ENCODE measurements around the gene TTC23. TPM values are rescaled to one million over a fixed set of nuclear protein-coding genes. Genes with fewer than 3 reads are reported as not detected.

The TTC23 gene, protein sequence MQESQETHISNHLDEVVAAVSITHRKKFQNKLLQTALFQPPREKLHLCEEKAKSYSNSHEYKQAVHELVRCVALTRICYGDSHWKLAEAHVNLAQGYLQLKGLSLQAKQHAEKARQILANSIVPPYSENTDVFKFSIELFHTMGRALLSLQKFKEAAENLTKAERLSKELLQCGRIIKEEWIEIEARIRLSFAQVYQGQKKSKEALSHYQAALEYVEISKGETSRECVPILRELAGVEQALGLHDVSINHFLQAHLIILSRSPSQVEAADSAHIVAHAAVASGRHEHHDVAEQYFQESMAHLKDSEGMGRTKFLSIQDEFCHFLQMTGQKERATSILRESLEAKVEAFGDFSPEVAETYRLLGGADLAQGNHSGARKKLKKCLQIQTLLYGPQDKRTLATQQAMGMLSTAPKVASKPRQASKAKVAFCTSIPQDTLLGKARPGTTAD
- 1 to 10 TPM; 3.9 to 4.6 TPM for total RNA-seq

DNA sequence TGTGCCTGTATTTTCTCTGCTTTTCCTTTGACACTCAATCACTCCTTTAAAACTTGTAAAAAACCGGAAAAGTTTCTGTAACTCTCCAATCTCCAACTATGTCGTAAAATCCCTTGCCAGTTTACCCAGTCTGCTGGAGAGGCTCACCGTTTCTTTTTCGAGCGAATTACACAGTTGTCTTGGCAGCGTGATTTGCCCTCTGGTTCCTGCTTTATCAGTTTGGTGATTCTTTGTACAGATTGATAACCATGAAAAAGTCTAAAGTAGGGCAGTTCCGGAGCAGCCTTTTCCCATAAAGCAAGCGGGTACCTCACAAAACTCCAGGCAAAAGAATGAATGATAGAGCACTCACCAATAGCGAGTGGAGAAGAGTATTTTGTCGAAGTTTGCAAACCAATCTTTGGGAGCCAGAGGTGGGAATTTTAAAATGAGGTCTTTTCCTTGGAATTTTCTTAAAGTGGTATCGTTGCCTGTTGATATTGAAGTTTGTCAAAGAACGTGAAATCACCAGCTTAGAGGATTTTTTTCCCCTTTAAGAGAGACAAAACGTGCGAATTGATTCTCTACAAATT, at the start of gene TTC23:
TTC23 (minus strand) TSS at position 312 of the 572 bp plus-strand sequence. CDS start 20,869 bp downstream, outside the sequence.
- Mint-ChIP-seq H3K4me1 (ENCODE audit: low read depth) (peaks cover 33% of the 10 kb centered on the region), H3K36me3 (ENCODE audit: insufficient read depth in 2 of 2) (peaks cover 4 to 5% of the 10 kb centered on the region in 2 donors), H3K9me3 (no peaks in the 10 kb centered on the region), H3K27me3 (ENCODE audit: low read depth) (no peaks in the 10 kb centered on the region), H3K4me3 (peak within 1 kb of the TSS; percentile 91 to 93), H3K27ac (peak within 1 kb of the TSS; percentile 78)
- DNase-seq (no peak), ATAC-seq (replicated peaks in 1 of 2) (no peak)

DNA sequence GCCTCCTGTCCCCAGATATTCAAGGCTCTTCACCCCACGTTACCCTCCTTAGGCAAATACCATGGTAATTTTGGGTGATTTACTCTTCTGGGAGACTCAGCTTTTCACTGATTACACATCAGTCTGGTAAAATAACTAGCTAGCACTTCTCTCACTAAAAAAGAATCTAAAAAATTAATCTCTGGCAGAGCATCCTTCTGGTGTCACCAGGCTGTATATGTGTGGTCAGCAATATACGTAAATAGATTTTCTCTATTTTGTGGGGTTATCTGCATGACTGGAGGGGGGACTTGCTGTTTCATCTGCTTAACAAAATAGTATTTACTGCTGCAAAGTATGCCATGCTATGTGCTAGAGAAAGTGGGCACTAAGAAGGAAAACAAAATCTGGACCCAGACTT, 47.0 kb upstream of the TTC23 start:
- ATAC-seq (replicated peaks in 1 of 2) = no peak

DNA sequence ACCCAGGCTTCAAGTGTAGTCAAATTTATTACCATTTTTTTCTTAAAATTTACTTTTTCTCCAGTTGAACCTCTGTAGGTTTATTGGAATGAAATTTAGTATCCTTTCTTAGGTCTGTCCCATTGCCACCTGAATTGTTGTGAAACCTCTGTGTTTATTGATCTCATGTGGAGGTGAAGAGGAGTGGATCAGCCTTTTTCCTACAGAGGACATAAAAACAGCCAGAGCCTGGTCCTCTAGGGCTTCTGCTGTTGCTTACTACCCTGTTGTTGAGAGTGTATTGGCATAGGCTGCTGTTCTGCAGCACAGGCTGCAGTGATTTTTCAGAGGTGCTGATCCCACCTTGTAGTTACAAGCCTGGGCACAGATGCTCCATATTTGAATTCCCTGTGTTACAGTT, 46.5 kb upstream of the TTC23 start:
- H3K27me3 Mint-ChIP-seq (ENCODE audit: low read depth) = no peaks in the 10 kb centered on the region
- DNase-seq (no peak), ATAC-seq (replicated peaks in 1 of 2) (no peak)
- peaks cover 2 to 3% of the 10 kb centered on the region in 2 donors for H3K9me3 Mint-ChIP-seq
- peaks cover 7 to 19% of the 10 kb centered on the region in 2 donors for H3K36me3 Mint-ChIP-seq (ENCODE audit: insufficient read depth in 2 of 2)
- no peaks in the 10 kb centered on the region for H3K4me1 Mint-ChIP-seq (ENCODE audit: low read depth)
- no peak overlapping the region for H3K27ac Mint-ChIP-seq
- H3K4me3 Mint-ChIP-seq = no peak overlapping the region

More for the DNA sequence above, 47.0 kb upstream of the TTC23 start:
- DNase-seq = no peak
- peaks cover 7 to 19% of the 10 kb centered on the region in 2 donors for H3K36me3 Mint-ChIP-seq (ENCODE audit: insufficient read depth in 2 of 2)
- H3K27me3 Mint-ChIP-seq (ENCODE audit: low read depth) = no peaks in the 10 kb centered on the region
- H3K4me3 Mint-ChIP-seq = no peak overlapping the region
- H3K9me3 Mint-ChIP-seq = peaks cover 2 to 3% of the 10 kb centered on the region in 2 donors
- H3K27ac Mint-ChIP-seq = no peak overlapping the region
- H3K4me1 Mint-ChIP-seq (ENCODE audit: low read depth) = no peaks in the 10 kb centered on the region

DNA sequence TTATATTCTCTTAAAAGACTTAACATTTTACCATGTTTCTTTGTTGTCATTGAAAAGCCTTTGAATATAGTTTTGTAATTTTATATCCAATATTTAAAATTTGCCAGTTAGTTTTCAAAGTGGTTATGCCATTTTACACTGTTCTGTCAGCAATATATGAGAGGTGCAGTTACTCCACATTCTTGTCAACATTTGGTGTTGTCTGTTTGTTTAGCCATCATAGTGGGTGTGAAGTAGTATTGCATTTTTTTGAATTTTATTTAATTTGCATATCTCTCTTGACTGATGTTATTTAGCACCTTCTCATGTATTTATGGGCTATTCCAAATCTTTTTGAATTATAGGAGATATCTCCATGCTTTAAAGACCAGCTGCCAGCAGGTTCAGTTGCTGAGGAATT, 42.3 kb upstream of the TTC23 start:
- H3K4me3 Mint-ChIP-seq = no peak overlapping the region
- ATAC-seq (replicated peaks in 1 of 2) = no peak
- no peak overlapping the region for H3K27ac Mint-ChIP-seq
- H3K4me1 Mint-ChIP-seq (ENCODE audit: low read depth) = no peaks in the 10 kb centered on the region
- DNase-seq = no peak
- peaks cover 7 to 19% of the 10 kb centered on the region in 2 donors for H3K36me3 Mint-ChIP-seq (ENCODE audit: insufficient read depth in 2 of 2)
- no peaks in the 10 kb centered on the region for H3K27me3 Mint-ChIP-seq (ENCODE audit: low read depth)
- H3K9me3 Mint-ChIP-seq = peaks cover 2 to 3% of the 10 kb centered on the region in 2 donors

DNA sequence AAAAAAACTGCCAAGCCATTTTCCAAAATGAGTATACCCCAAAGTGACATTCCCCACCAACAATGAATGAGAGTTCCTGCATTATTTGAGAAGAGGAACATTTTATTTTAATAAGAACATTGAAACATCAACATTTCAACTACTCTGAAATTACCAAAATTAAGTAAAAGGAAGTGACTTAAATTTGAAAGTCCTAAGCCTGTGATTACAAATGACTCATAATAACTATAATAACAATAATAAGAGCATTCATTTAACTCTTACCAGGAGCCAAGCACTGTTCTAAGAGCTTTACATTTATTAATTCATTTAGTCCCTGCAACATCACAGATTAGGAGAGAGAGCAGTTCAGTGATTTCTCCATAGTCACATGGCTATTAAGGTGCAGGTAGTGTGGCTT, 34.3 kb upstream of the TTC23 start:
- no peaks in the 10 kb centered on the region for H3K27me3 Mint-ChIP-seq (ENCODE audit: low read depth)
- peaks cover 3 to 7% of the 10 kb centered on the region in 2 donors for H3K36me3 Mint-ChIP-seq (ENCODE audit: insufficient read depth in 2 of 2)
- H3K9me3 Mint-ChIP-seq = no peaks in the 10 kb centered on the region
- ATAC-seq (replicated peaks in 1 of 2) (no peak), DNase-seq (no peak)
- no peak overlapping the region for H3K4me3 Mint-ChIP-seq
- no peak overlapping the region for H3K27ac Mint-ChIP-seq
- peaks cover 54% of the 10 kb centered on the region for H3K4me1 Mint-ChIP-seq (ENCODE audit: low read depth)

DNA sequence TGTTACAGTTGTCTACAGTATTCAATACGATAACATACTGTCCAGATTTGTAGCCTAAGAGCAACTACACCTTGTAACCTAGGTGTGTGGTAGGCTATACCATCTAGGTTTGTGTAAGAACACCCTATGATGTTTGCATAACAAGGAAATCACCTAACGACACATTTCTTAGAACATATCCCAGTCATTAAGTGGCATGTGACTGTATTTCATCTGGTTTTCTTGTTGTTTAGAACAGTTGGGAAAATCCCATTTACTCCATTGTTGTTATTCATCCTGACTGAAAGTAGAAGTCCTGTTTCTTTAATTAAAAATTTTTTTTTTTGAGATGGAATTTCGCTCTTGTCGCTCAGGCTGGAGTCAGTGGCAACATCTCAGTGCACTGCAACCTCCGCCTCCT, 33.2 kb upstream of the TTC23 start:
- H3K4me3 Mint-ChIP-seq = no peak overlapping the region
- H3K36me3 Mint-ChIP-seq (ENCODE audit: insufficient read depth in 2 of 2) = peaks cover 3 to 7% of the 10 kb centered on the region in 2 donors
- no peaks in the 10 kb centered on the region for H3K27me3 Mint-ChIP-seq (ENCODE audit: low read depth)
- DNase-seq (no peak), ATAC-seq (replicated peaks in 1 of 2) (peak; percentile 38 to 39)
- H3K4me1 Mint-ChIP-seq (ENCODE audit: low read depth) = peaks cover 54% of the 10 kb centered on the region
- H3K9me3 Mint-ChIP-seq = no peaks in the 10 kb centered on the region
- no peak overlapping the region for H3K27ac Mint-ChIP-seq

DNA sequence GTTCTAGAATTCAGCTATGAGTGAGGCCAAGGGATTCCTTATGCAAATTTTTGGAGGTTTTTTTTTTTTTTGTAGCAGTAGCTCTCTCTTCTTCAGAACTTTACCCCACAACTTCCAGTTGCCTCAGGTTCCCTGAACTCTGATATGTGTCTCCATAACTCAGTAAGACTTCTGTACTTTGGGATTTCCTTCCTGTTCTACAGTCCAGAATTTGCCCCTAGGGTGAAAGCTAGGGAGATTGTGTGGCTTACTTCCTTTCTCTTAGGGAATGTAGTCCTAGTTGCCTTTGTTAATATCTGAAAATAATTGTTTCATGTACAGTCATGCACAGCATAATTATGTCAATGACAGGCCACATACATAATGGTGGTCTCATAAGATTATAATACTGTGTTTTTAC, 32.7 kb upstream of the TTC23 start:
- Mint-ChIP-seq H3K27ac (no peak overlapping the region), H3K4me1 (ENCODE audit: low read depth) (peaks cover 54% of the 10 kb centered on the region), H3K9me3 (no peaks in the 10 kb centered on the region), H3K4me3 (no peak overlapping the region), H3K36me3 (ENCODE audit: insufficient read depth in 2 of 2) (peaks cover 3 to 7% of the 10 kb centered on the region in 2 donors), H3K27me3 (ENCODE audit: low read depth) (no peaks in the 10 kb centered on the region)
- DNase-seq (no peak), ATAC-seq (replicated peaks in 1 of 2) (no peak)

DNA sequence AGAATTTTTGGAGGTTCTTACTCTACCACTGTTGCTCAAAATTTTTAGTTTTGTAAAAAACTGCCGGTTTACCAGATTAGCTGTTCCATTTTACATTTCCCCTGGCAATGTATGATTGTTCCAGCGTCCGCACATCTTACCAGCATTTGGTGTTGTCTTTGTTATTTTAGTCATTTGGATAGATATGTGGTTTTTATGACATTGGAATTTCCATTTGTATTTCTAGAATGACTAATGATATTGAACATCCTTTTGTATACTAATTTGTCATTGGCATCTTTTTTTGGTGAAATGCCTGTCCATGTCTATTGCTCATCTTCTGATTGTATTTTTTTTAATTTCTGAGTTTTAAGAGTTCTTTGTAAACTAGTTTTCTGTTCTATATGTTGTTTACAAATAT, 30.4 kb upstream of the TTC23 start:
- no peaks in the 10 kb centered on the region for H3K9me3 Mint-ChIP-seq
- no peaks in the 10 kb centered on the region for H3K27me3 Mint-ChIP-seq (ENCODE audit: low read depth)
- ATAC-seq (replicated peaks in 1 of 2) (peak; percentile 80 to 81), DNase-seq (peak in 1 of 2 donors; percentile 26)
- H3K27ac Mint-ChIP-seq = peak overlapping the region; percentile 87
- H3K4me1 Mint-ChIP-seq (ENCODE audit: low read depth) = peaks cover 49% of the 10 kb centered on the region
- H3K36me3 Mint-ChIP-seq (ENCODE audit: insufficient read depth in 2 of 2) = peaks cover 3 to 7% of the 10 kb centered on the region in 2 donors
- H3K4me3 Mint-ChIP-seq = peak overlapping the region; percentile 42 to 71

DNA sequence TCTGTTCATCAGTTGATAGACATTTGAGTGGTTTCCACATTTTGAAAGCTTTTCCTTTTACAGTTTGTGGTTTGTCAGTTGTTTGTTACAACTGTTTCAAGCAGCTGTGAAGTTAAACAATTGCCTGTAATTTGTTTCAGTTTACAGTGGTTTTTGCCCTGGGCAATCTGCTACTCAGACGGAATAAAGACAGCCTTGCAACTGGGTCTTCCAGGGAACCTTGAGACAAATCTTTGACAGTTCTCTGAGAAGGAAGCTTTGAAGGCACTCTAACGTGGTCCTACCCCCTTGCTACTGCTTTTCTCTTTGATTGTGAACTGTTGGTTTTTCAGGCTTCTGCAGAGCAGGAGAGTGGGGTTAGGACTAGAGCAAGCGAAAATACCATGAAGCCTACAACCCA, 29.9 kb upstream of the TTC23 start:
- H3K27ac Mint-ChIP-seq = no peak overlapping the region
- peak overlapping the region in 1 of 2 donors; percentile 71 for H3K4me3 Mint-ChIP-seq
- H3K9me3 Mint-ChIP-seq = no peaks in the 10 kb centered on the region
- peak; percentile 23 to 31 for ATAC-seq (replicated peaks in 1 of 2)
- peaks cover 44% of the 10 kb centered on the region for H3K4me1 Mint-ChIP-seq (ENCODE audit: low read depth)
- peaks cover 3 to 7% of the 10 kb centered on the region in 2 donors for H3K36me3 Mint-ChIP-seq (ENCODE audit: insufficient read depth in 2 of 2)
- no peaks in the 10 kb centered on the region for H3K27me3 Mint-ChIP-seq (ENCODE audit: low read depth)
- no peak for DNase-seq

DNA sequence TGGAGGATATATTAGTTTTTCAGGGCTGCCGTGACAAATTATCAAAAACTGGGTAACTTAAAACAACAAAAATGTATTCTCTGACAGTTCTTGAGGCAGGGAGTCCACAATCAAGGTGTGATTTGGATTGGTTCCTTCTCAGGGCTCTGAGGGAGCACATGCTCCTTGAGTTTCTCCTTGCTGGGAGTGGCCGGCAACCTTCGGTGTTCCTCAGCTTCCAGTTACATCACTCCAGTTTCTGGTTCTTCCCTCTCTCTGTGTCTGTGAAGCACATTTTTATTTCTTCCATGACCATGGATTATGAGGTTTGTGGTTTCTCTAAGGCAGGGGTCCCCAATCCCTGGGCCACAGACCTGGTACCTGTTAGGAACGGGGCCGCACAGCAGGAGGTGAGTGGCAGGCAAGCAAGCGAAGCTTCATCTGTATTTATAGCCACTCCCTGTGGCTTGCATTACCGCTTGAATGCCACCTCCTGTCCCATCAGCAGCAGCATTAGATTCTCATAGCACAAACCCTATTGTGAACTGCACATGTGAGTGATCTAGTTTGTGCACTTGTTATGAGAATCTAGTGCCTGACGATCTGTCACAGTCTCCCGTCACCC, 26.2 kb upstream of the TTC23 start:
- no peaks in the 10 kb centered on the region for H3K27me3 Mint-ChIP-seq (ENCODE audit: low read depth)
- peaks cover 3 to 7% of the 10 kb centered on the region in 2 donors for H3K36me3 Mint-ChIP-seq (ENCODE audit: insufficient read depth in 2 of 2)
- H3K4me3 Mint-ChIP-seq = no peak overlapping the region
- no peak overlapping the region for H3K27ac Mint-ChIP-seq
- no peak for ATAC-seq (replicated peaks in 1 of 2)
- H3K4me1 Mint-ChIP-seq (ENCODE audit: low read depth) = peaks cover 18% of the 10 kb centered on the region
- no peaks in the 10 kb centered on the region for H3K9me3 Mint-ChIP-seq
- no peak for DNase-seq

DNA sequence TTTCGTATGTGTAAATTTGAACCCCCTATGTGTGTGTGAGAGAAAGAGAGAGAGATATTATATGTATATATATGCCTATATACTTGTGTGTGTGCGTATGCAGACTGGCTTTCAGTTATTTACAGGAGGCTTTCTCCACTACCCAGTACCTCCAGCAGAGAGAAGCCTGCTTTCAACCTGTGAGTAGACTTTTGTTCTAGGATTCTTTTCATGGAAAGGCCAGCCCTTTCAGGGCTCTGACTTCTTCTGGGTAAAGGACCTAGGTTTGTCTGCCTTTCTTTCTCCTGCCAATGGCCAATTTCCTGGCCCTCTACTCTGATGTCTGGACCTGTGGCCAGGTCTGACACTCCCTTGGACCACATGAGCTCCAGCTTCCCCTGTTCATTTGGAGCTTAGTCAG, 25.7 kb upstream of the TTC23 start:
- Mint-ChIP-seq H3K9me3 (no peaks in the 10 kb centered on the region), H3K27me3 (ENCODE audit: low read depth) (no peaks in the 10 kb centered on the region), H3K4me1 (ENCODE audit: low read depth) (peaks cover 12% of the 10 kb centered on the region), H3K4me3 (no peak overlapping the region), H3K27ac (no peak overlapping the region), H3K36me3 (ENCODE audit: insufficient read depth in 2 of 2) (peaks cover 3 to 5% of the 10 kb centered on the region in 2 donors)
- no peak for ATAC-seq (replicated peaks in 1 of 2)
- no peak for DNase-seq

DNA sequence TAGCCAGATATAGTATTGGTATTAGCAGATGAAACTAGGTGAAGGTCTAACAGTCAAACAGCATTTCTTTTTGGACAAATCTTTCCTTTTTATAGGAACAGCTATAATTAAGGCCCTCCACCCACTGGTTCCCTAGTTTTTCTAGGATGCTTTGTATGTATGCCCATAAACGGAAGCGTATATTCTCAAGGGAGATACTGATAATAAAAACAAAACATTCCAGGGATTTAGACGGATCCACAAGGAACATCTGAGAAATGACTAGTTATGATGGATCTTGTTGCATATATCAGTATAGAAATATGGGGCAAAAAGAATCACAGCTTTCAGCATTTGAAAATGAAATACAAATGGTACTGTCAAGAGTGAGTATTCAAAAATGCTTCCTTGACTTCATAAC, 24.4 kb upstream of the TTC23 start:
- Mint-ChIP-seq H3K9me3 (no peaks in the 10 kb centered on the region), H3K36me3 (ENCODE audit: insufficient read depth in 2 of 2) (no peaks in the 10 kb centered on the region), H3K27me3 (ENCODE audit: low read depth) (no peaks in the 10 kb centered on the region), H3K27ac (no peak overlapping the region), H3K4me1 (ENCODE audit: low read depth) (no peaks in the 10 kb centered on the region), H3K4me3 (no peak overlapping the region)
- ATAC-seq (replicated peaks in 1 of 2) = no peak
- no peak for DNase-seq

DNA sequence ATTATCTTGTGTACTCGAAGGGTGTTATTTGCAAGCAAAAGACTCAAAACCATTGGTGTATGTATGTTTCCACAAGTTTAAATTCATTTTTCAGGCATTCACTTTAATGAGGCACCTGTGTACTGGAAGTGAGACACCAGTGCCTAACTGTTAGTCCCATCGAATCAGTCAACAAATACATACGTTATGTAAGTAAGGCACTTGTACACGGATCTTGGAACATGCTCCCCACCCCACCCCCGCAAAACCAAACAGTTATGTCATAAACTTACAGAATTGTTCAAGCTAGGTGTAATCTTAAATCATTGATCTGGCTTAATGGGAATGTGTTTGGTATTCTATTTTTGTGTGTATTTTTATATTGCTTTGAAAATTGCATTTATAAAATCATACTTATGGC, 19.1 kb upstream of the TTC23 start:
- Mint-ChIP-seq H3K27ac (no peak overlapping the region), H3K27me3 (ENCODE audit: low read depth) (no peaks in the 10 kb centered on the region), H3K36me3 (ENCODE audit: insufficient read depth in 2 of 2) (no peaks in the 10 kb centered on the region)

More for the DNA sequence above, 19.1 kb upstream of the TTC23 start:
- no peaks in the 10 kb centered on the region for H3K4me1 Mint-ChIP-seq (ENCODE audit: low read depth)
- DNase-seq (no peak), ATAC-seq (replicated peaks in 1 of 2) (no peak)
- no peaks in the 10 kb centered on the region for H3K9me3 Mint-ChIP-seq
- no peak overlapping the region for H3K4me3 Mint-ChIP-seq

Measured in activated T-cell treated with anti-CD3 and anti-CD28 coated beads, Interleukin-2, amount 50 U/mL, for 72 hours (primary cell).